Breast epithelium (tissue), 3 donors: ENCODE data around the gene CLEC18C.
"Not testable (repeated sequence)": the region's sequence is repeated elsewhere in the genome, so short reads cannot be mapped to it uniquely, and the experiment has no call there.

Experiments
- CTCF ChIP-seq, 3 donors: fragments of 450-650 bp; IDR thresholded peaks; one replicate each; pipeline ENCODE4 v1.5.1; 2016 to 2017; ENCODE audit warnings: antibody characterized with exemption in 3 of 3, mild to moderate bottlenecking in 3 of 3, moderate library complexity in 3 of 3
- POLR2A ChIP-seq: fragments of 450-650 bp; IDR thresholded peaks from one replicate; pipeline ENCODE4 v1.6.1; 2016; ENCODE audit warnings: antibody characterized with exemption, mild to moderate bottlenecking, moderate library complexity
- POLR2AphosphoS5 ChIP-seq, 3 donors: sonication (generic); formaldehyde crosslinking; IDR thresholded peaks; one replicate each; pipeline ENCODE4 v1.6.1; 2017; ENCODE audit warnings: antibody characterized with exemption in 3 of 3

- TF ChIP-seq CTCF (IDR thresholded peaks at IDR 0.05); POLR2A; POLR2AphosphoS5 (IDR thresholded peaks at IDR 0.05): not testable (repeated sequence)
Observed at GRCh38 chr16:70218586-70218985, 45.0 kb downstream of the CLEC18C start.
